Measurements from ENCODE around the gene SIDT1. TPM values are rescaled to one million over a fixed set of nuclear protein-coding genes. Genes with fewer than 3 reads are reported as not detected.

Gene SIDT1
- total and polyA plus RNA-seq, 8 donors, result 0.81 to 142 (median 14.5) TPM

DNA sequence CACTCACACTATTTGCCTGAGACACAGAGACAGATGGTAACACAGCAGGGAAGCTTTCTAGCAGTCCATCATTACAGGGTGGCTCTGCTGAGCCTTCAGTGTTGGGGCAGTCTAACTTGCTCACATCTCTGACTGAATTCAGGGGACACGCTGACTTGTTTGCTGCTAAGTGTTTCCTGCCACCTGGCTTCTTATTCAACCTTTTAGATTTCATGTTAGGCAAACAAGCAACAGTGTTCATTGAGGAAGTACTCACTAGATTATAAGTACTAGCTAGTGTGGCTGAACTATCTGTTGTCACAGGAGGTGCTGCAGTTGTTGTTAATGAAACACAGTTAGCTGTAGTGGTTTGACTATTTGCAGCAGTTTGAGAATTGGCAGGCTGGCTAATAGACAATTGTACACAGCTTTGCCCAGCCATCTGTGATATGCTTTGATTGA is 126.8 kb downstream of the SIDT1 start:
- H3K9me3 ChIP-seq, result no peaks in the 10 kb centered on the region
- H3K36me3 ChIP-seq, result peaks cover 7 to 65% (median 40%) of the 10 kb centered on the region in 4 donors
- DNase-seq, result peak in 1 of 2 donors; percentile 16
- H3K27me3 ChIP-seq, result no peaks in the 10 kb centered on the region
- intact Hi-C loops (cut with DNase I; ENCODE audit: low total_unique reads), result no loop called here
- H3K4me3 ChIP-seq, result no peak overlapping the region
- H3K4me1 ChIP-seq, result peaks cover 0 to 32% (median 13%) of the 10 kb centered on the region in 4 donors
- no peak for TF ChIP-seq POLR2AphosphoS5 (IDR thresholded peaks at IDR 0.05)
- TF ChIP-seq, protein P1, sequence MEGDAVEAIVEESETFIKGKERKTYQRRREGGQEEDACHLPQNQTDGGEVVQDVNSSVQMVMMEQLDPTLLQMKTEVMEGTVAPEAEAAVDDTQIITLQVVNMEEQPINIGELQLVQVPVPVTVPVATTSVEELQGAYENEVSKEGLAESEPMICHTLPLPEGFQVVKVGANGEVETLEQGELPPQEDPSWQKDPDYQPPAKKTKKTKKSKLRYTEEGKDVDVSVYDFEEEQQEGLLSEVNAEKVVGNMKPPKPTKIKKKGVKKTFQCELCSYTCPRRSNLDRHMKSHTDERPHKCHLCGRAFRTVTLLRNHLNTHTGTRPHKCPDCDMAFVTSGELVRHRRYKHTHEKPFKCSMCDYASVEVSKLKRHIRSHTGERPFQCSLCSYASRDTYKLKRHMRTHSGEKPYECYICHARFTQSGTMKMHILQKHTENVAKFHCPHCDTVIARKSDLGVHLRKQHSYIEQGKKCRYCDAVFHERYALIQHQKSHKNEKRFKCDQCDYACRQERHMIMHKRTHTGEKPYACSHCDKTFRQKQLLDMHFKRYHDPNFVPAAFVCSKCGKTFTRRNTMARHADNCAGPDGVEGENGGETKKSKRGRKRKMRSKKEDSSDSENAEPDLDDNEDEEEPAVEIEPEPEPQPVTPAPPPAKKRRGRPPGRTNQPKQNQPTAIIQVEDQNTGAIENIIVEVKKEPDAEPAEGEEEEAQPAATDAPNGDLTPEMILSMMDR (IDR thresholded peaks at IDR 0.05), result no peak
- no peak for TF ChIP-seq EP300 (IDR thresholded peaks at IDR 0.05)
- WGBS, 5 donors, result 65 to 91% (median 78%) methylated on average over 1 of the region's 1 CpG
- H3K27ac ChIP-seq, result no peak overlapping the region

DNA sequence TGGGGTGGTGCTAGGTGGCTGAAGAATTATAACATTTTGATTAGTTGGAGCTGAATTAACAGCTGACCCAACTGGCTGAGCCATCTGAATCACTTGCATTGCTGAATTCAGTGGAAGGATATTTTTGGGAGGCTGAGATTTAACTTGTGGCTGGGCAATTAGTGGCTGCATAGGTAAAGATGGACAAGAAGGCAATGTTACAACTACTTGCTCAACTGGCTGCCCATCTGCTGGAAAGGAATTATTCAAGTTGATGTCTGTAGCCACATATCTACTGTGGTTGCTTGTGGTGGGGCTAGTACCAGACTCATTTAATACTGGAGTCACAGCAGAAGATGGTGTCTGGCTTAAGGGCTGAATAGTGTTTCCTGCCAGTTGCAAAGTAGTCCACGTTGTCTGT is 127.6 kb downstream of the SIDT1 start:
- WGBS, 5 donors, result 76 to 91% (median 87%) methylated on average over 1 of the region's 1 CpG
- Histone ChIP-seq H3K9me3 (no peaks in the 10 kb centered on the region), H3K4me1 (peaks cover 0 to 34% (median 12%) of the 10 kb centered on the region in 4 donors), H3K27me3 (no peaks in the 10 kb centered on the region), H3K36me3 (peaks cover 7 to 65% (median 40%) of the 10 kb centered on the region in 4 donors), H3K4me3 (no peak overlapping the region), H3K27ac (peak overlapping the region in 1 of 5 donors; percentile 36)
- intact Hi-C loops (cut with DNase I; ENCODE audit: low total_unique reads), result no loop called here
- DNase-seq, result no peak
- no peak for TF ChIP-seq POLR2A (IDR thresholded peaks at IDR 0.05)
- TF ChIP-seq, protein P1 (IDR thresholded peaks at IDR 0.05), result no peak
- TF ChIP-seq EP300 (IDR thresholded peaks at IDR 0.05), result no peak
- TF ChIP-seq POLR2AphosphoS5 (IDR thresholded peaks at IDR 0.05), result no peak

DNA sequence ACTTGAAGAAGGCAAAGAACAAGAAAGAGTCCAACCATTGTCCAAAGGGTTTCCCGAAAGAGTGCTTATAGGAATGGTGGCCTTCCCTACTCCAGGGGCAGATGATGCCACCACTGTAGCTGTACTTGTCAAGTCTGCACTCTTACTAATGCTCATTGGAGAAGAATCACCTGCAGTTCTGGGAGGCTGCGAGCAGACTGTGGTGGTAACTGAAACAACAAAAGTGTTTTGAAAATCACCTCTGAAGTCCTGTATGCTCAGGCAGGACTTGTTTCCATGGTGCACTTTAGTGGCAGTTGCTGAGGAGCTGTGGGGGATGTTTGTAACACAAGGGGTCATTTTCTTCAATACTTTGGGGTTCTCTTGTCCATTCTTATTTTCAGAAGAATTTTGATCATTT is 128.1 kb downstream of the SIDT1 start:
- Histone ChIP-seq H3K4me3 (no peak overlapping the region), H3K4me1 (peaks cover 0 to 30% (median 11%) of the 10 kb centered on the region in 4 donors), H3K36me3 (peaks cover 7 to 67% (median 40%) of the 10 kb centered on the region in 4 donors), H3K27ac (peak overlapping the region in 2 of 5 donors; percentile 33 to 36), H3K9me3 (no peaks in the 10 kb centered on the region), H3K27me3 (no peaks in the 10 kb centered on the region)
- no peak for DNase-seq
- 96 to 98% (median 97%) methylated on average over 2 of the region's 2 CpGs for WGBS, 5 donors
- TF ChIP-seq POLR2A (IDR thresholded peaks at IDR 0.05) (no peak), EP300 (IDR thresholded peaks at IDR 0.05) (no peak), POLR2AphosphoS5 (IDR thresholded peaks at IDR 0.05) (no peak)
- TF ChIP-seq, protein P1 (IDR thresholded peaks at IDR 0.05), result no peak
- intact Hi-C loops (cut with DNase I; ENCODE audit: low total_unique reads), result no loop called here

DNA sequence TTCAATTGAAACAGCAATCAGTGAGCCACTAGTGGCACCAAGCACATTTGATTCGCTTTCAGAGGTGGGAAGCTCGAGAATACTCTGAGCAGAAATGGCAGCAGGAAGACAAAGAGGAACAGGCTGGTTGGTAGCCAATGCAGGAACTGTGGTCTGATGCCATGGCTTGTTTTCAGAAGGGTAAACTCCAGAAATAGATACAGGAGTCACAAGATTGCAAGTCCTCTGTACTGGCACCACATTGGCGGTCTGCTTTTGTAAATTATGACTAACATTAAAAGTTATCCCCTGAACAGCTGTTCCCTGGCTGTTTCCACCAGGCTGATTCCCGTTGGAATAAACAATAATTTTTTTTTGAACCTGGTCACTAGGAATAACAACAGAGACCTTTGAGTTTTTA is 128.5 kb downstream of the SIDT1 start:
- TF ChIP-seq, protein P1 (IDR thresholded peaks at IDR 0.05), result no peak
- Histone ChIP-seq H3K4me3 (no peak overlapping the region), H3K9me3 (no peaks in the 10 kb centered on the region), H3K36me3 (peaks cover 7 to 70% (median 40%) of the 10 kb centered on the region in 4 donors), H3K27ac (peak overlapping the region in 2 of 5 donors; percentile 33 to 36), H3K4me1 (peaks cover 0 to 30% (median 11%) of the 10 kb centered on the region in 4 donors), H3K27me3 (no peaks in the 10 kb centered on the region)
- DNase-seq, result no peak
- 64 to 86% (median 81%) methylated on average over 4 of the region's 4 CpGs for WGBS, 5 donors
- intact Hi-C loops (cut with DNase I; ENCODE audit: low total_unique reads), result no loop called here

Data from stomach (tissue), 9 donors.